ENCODE measurements around the gene MAML2. TPM values are rescaled to one million over a fixed set of nuclear protein-coding genes. Genes with fewer than 3 reads are reported as not detected.

Gene MAML2
- total RNA-seq, 1 donor, result 20.1 TPM

- H3K4me3 ChIP-seq (ENCODE audit: low read depth, low read length), result no peak overlapping the region
- TF ChIP-seq CTCF (IDR thresholded peaks at IDR 0.05; ENCODE audit: insufficient read depth, low read length), result no peak
- no peak for DNase-seq (ENCODE audit: low read depth)
Measured at GRCh38 chr11:96103102-96103501, 239.9 kb downstream of the MAML2 start.

DNA sequence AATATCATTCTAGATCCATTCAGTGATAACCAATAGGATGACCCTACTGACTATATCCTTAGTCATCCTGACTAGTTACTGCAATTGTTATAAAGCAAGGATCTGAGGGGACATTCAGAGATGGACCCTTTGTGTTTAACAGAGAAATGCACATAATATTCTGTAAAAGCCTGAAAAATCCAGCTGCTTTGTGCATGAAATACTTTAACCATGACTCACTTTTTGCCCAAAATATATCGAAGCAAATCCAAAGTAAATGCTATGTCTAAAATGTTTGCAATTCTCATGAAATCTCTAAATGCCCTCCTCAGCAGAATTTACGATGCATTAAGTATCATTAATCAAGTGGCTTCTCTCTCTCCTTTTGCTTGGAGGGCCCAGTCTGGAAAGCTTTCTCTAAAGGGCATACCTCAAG, 240.3 kb downstream of the MAML2 start:
- no peak for TF ChIP-seq CTCF (IDR thresholded peaks at IDR 0.05; ENCODE audit: insufficient read depth, low read length)
- H3K4me3 ChIP-seq (ENCODE audit: low read depth, low read length), result no peak overlapping the region
- DNase-seq (ENCODE audit: low read depth), result peak; percentile 85

DNA sequence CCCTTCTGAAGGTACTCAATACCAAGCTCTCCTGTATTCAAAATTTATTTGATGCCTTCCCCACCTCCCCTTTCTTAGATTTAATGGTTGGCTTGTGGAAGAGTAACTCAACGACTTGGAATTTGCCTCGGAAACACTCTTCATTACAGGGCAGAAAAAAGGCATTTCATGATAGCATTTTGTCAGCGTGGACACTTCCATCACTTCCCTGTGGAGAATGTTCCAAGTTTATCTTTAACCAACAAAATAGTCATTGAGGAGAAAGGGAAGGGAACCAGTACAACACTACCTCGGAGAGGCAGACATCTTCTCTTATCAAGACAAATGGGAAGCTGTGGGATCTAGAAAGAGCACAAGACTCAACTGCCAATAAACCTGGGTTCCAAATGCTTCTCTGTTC, 241.8 kb downstream of the MAML2 start:
- peak; percentile 52 for DNase-seq (ENCODE audit: low read depth)
- TF ChIP-seq CTCF (IDR thresholded peaks at IDR 0.05; ENCODE audit: insufficient read depth, low read length), result no peak

GRCh38 chr11:96098511-96099241, 244.3 kb downstream of the MAML2 start:
- no peak for TF ChIP-seq CTCF (IDR thresholded peaks at IDR 0.05; ENCODE audit: insufficient read depth, low read length)
- DNase-seq (ENCODE audit: low read depth), result peak; percentile 62
- H3K4me3 ChIP-seq (ENCODE audit: low read depth, low read length), result no peak overlapping the region

More for the DNA sequence above, 241.8 kb downstream of the MAML2 start:
- no peak overlapping the region for H3K4me3 ChIP-seq (ENCODE audit: low read depth, low read length)

DNA sequence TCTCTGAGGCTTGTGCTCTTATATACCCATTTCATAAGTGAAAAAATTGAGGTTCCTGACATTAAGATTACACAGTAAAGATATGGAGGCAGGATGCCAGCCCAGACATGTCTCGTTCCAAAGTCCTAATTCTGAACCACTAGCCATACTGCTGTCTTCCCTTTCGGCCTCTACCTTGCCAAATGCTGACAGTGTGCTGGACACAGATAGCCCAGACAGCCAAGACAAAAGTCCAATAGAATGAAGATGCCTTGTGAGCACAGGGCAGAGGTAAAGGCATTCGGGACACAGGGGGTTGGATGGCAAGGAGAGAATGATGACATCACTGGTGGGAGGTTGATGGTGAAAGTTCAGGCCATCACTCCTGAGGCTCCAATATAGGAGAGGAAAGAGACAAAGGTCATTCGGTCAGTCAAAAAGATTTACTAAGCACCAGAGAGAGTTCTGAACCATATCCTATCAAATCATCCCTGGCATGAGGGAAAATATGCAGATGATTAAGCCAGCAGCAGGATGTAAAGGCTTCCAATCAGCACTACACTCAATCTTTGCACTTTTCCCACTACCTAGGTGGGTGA, 245.1 kb downstream of the MAML2 start:
- no peak for TF ChIP-seq CTCF (IDR thresholded peaks at IDR 0.05; ENCODE audit: insufficient read depth, low read length)
- no peak overlapping the region for H3K4me3 ChIP-seq (ENCODE audit: low read depth, low read length)
- DNase-seq (ENCODE audit: low read depth), result peak; percentile 35

DNA sequence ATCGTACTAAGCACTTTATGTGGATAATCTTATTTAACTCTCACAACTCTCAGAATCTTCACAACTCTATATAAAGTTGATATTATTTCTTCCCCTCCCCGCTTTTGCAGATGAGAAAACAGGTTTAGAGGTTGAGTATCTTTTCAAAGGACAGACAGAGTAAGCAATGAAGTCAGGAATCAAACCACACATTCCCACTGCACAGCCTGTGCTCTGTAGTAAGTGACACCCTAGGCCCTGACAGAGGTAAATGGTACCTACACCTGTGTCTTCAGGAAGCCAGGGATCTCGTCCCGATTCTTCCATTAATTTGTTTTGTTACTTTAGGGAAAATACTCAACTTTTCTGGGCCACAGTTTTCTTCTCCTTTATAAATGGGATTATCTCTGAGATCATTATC, 246.6 kb downstream of the MAML2 start:
- TF ChIP-seq CTCF (IDR thresholded peaks at IDR 0.05; ENCODE audit: insufficient read depth, low read length), result no peak
- H3K4me3 ChIP-seq (ENCODE audit: low read depth, low read length), result no peak overlapping the region
- DNase-seq (ENCODE audit: low read depth), result no peak

All from fibroblast of the aortic adventitia (primary cell).